Measurements from ENCODE around the gene NEK9. TPM values are rescaled to one million over a fixed set of nuclear protein-coding genes. Genes with fewer than 3 reads are reported as not detected.

Gene NEK9
- total RNA-seq, 1 donor from 2014 or later: 113 TPM

GRCh38 chr14:75162631-75163030, 35.8 kb upstream of the NEK9 start:
- no peaks in the 10 kb centered on the region for H3K36me3 Mint-ChIP-seq (ENCODE audit: low read depth)
- no peaks in the 10 kb centered on the region for H3K9me3 Mint-ChIP-seq
- H3K4me3 Mint-ChIP-seq: no peak overlapping the region
- H3K27me3 Mint-ChIP-seq (ENCODE audit: low read depth): no peaks in the 10 kb centered on the region
- DNase-seq (ENCODE audit: low read depth, low spot score): no peak
- peaks cover 24% of the 10 kb centered on the region for H3K4me1 Mint-ChIP-seq
- H3K27ac Mint-ChIP-seq (ENCODE audit: unreplicated experiment): no peak overlapping the region
- TF ChIP-seq, protein P1, sequence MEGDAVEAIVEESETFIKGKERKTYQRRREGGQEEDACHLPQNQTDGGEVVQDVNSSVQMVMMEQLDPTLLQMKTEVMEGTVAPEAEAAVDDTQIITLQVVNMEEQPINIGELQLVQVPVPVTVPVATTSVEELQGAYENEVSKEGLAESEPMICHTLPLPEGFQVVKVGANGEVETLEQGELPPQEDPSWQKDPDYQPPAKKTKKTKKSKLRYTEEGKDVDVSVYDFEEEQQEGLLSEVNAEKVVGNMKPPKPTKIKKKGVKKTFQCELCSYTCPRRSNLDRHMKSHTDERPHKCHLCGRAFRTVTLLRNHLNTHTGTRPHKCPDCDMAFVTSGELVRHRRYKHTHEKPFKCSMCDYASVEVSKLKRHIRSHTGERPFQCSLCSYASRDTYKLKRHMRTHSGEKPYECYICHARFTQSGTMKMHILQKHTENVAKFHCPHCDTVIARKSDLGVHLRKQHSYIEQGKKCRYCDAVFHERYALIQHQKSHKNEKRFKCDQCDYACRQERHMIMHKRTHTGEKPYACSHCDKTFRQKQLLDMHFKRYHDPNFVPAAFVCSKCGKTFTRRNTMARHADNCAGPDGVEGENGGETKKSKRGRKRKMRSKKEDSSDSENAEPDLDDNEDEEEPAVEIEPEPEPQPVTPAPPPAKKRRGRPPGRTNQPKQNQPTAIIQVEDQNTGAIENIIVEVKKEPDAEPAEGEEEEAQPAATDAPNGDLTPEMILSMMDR (conservative IDR thresholded peaks at IDR 0.05): peak; percentile 11

GRCh38 chr14:75158843-75159614, 32.2 kb upstream of the NEK9 start:
- DNase-seq (ENCODE audit: low read depth, low spot score): no peak
- Mint-ChIP-seq H3K4me1 (peaks cover 11% of the 10 kb centered on the region), H3K27ac (ENCODE audit: unreplicated experiment) (peak overlapping the region; percentile 16), H3K9me3 (no peaks in the 10 kb centered on the region), H3K27me3 (ENCODE audit: low read depth) (no peaks in the 10 kb centered on the region), H3K36me3 (ENCODE audit: low read depth) (no peaks in the 10 kb centered on the region), H3K4me3 (no peak overlapping the region)
- TF ChIP-seq, protein P1 (conservative IDR thresholded peaks at IDR 0.05): no peak

DNA sequence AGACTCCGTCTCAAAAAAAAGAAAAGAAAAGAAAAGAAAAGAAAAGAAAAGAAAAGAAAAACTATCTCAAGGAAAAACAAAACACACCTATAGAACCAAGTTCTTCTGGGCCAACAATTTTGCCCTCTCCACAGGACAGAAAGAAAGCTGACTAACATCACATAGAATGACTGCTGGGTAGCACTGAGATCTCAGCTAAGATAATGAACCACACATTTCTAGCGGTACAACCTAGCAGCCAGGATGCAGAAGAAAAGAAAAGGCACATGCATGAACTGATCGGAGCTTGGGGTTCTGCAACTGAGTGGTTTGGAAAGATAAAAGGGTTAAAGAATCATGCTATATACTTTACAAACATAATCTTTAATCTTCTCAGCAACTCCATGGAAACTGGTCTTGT, 30.1 kb upstream of the NEK9 start:
- Mint-ChIP-seq H3K9me3 (no peaks in the 10 kb centered on the region), H3K4me1 (peaks cover 11% of the 10 kb centered on the region), H3K36me3 (ENCODE audit: low read depth) (no peaks in the 10 kb centered on the region), H3K27me3 (ENCODE audit: low read depth) (no peaks in the 10 kb centered on the region), H3K4me3 (no peak overlapping the region), H3K27ac (ENCODE audit: unreplicated experiment) (no peak overlapping the region)
- no peak for DNase-seq (ENCODE audit: low read depth, low spot score)
- TF ChIP-seq, protein P1 (conservative IDR thresholded peaks at IDR 0.05): no peak

DNA sequence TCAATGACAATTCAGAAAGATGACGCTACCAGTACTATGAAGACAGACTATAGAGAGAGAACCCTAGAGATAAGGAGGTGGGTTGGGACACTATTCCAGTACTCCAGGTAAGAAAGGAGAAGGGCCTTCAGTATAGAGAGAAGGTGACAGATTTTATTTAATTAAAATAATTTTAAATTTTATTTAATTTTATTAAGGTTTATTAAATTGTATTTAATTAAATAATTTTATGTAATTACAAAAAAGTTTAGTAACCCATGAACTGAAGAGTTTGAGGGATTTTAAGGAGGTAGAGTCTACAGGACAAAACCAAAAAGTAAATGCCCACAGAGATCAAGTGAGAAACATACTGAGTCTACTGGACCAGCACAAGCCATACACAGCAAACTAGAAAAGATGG, 29.3 kb upstream of the NEK9 start:
- peaks cover 11% of the 10 kb centered on the region for H3K4me1 Mint-ChIP-seq
- DNase-seq (ENCODE audit: low read depth, low spot score): no peak
- no peaks in the 10 kb centered on the region for H3K36me3 Mint-ChIP-seq (ENCODE audit: low read depth)
- H3K27ac Mint-ChIP-seq (ENCODE audit: unreplicated experiment): no peak overlapping the region
- TF ChIP-seq, protein P1 (conservative IDR thresholded peaks at IDR 0.05): no peak
- no peaks in the 10 kb centered on the region for H3K9me3 Mint-ChIP-seq
- no peak overlapping the region for H3K4me3 Mint-ChIP-seq
- no peaks in the 10 kb centered on the region for H3K27me3 Mint-ChIP-seq (ENCODE audit: low read depth)

GRCh38 chr14:75155169-75155568, 28.3 kb upstream of the NEK9 start:
- H3K27ac Mint-ChIP-seq (ENCODE audit: unreplicated experiment): no peak overlapping the region
- H3K4me1 Mint-ChIP-seq: peaks cover 11% of the 10 kb centered on the region
- no peaks in the 10 kb centered on the region for H3K27me3 Mint-ChIP-seq (ENCODE audit: low read depth)
- no peaks in the 10 kb centered on the region for H3K36me3 Mint-ChIP-seq (ENCODE audit: low read depth)
- TF ChIP-seq, protein P1 (conservative IDR thresholded peaks at IDR 0.05): no peak
- H3K4me3 Mint-ChIP-seq: no peak overlapping the region
- no peak for DNase-seq (ENCODE audit: low read depth, low spot score)
- no peaks in the 10 kb centered on the region for H3K9me3 Mint-ChIP-seq

All from neural crest cell (in vitro differentiated cells).